ENCODE measurements around the gene LONP1. TPM values are rescaled to one million over a fixed set of nuclear protein-coding genes. Genes with fewer than 3 reads are reported as not detected.

LONP1 gene
- total RNA-seq, 1 experiment from 2014 or later: 113 TPM

DNA sequence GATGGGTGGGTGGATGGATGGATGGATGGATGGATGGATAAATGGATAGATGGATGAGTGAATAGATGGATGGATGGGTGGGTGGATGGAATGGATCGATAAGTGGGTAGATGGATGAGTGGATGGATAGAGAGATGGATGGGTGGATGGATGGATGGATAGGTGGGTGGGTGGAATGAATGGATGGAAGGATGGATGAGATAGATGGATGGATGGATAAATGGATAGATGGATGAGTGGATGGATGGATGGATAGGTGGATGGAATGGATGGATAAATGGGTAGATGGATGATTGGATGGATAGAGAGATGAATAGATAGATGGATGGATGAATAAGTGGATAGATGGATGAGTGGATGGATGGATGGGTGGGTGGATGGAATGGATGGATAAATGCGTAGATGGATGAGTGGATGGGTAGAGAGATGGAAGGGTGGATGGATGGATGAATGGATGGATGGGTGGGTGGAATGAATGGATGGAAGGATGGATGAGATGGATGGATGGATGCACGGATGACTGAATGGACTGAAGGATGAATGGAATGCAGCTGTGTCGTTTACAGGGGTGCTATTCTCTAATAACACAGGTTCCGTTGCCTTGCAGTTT, 42.8 kb upstream of the LONP1 start:
- Mint-ChIP-seq H3K27me3 (ENCODE audit: low read depth) (peaks cover 15% of the 10 kb centered on the region), H3K4me3 (no peak overlapping the region), H3K4me1 (no peaks in the 10 kb centered on the region), H3K36me3 (ENCODE audit: insufficient read depth in 1 of 3, low read depth in 3 of 3) (no peaks in the 10 kb centered on the region), H3K27ac (no peak overlapping the region), H3K9me3 (peaks cover 3% of the 10 kb centered on the region in 2 experiments; a peak in 2 of 5 replicates)
- no peak overlapping the region for H2BK120ac ChIP-seq (ENCODE audit: low read depth, low read length, poor library complexity, severe bottlenecking)
- no peak overlapping the region for H3K23ac ChIP-seq (ENCODE audit: insufficient read length, low read depth, low read length)
- no peak for DNase-seq
- H3K79me2 ChIP-seq (ENCODE audit: insufficient read depth, low read length): no peaks in the 10 kb centered on the region
- no peak overlapping the region for H4K91ac ChIP-seq (ENCODE audit: insufficient read length, low read depth, low read length)
- no peaks in the 10 kb centered on the region for H4K20me1 ChIP-seq (ENCODE audit: control insufficient read depth, insufficient read depth, insufficient read length)
- H3K9ac ChIP-seq (ENCODE audit: extremely low read depth, insufficient read length, low read length): no peak overlapping the region
- H2BK20ac ChIP-seq (ENCODE audit: low read depth, low read length, poor library complexity, severe bottlenecking): no peak overlapping the region
- TF ChIP-seq, protein P1, sequence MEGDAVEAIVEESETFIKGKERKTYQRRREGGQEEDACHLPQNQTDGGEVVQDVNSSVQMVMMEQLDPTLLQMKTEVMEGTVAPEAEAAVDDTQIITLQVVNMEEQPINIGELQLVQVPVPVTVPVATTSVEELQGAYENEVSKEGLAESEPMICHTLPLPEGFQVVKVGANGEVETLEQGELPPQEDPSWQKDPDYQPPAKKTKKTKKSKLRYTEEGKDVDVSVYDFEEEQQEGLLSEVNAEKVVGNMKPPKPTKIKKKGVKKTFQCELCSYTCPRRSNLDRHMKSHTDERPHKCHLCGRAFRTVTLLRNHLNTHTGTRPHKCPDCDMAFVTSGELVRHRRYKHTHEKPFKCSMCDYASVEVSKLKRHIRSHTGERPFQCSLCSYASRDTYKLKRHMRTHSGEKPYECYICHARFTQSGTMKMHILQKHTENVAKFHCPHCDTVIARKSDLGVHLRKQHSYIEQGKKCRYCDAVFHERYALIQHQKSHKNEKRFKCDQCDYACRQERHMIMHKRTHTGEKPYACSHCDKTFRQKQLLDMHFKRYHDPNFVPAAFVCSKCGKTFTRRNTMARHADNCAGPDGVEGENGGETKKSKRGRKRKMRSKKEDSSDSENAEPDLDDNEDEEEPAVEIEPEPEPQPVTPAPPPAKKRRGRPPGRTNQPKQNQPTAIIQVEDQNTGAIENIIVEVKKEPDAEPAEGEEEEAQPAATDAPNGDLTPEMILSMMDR (conservative IDR thresholded peaks at IDR 0.05): no peak
- no peak overlapping the region for H3T11ph ChIP-seq (ENCODE audit: low read length)
- no peak overlapping the region for H4K8ac ChIP-seq (replicated peaks; ENCODE audit: insufficient read length, low read depth, low read length)
- no peak overlapping the region for H2AFZ ChIP-seq (ENCODE audit: low read length)
- no peaks in the 10 kb centered on the region for H3K27me3 ChIP-seq (ENCODE audit: insufficient read depth, low read length)
- no peak overlapping the region for H2AK5ac ChIP-seq (ENCODE audit: insufficient read length, low read length)
- no peaks in the 10 kb centered on the region for H3K9me3 ChIP-seq (ENCODE audit: control insufficient read depth, low read depth, low read length)
- no peak overlapping the region for H3K4me2 ChIP-seq (ENCODE audit: insufficient read depth, insufficient read length, low read length)
- H3K4ac ChIP-seq (ENCODE audit: low read depth, low read length): no peak overlapping the region
- no peak overlapping the region for H4K5ac ChIP-seq (ENCODE audit: insufficient read length, low read depth, low read length)
- H2BK12ac ChIP-seq (ENCODE audit: insufficient read length, low read depth, low read length): no peak overlapping the region
- H3K23me2 ChIP-seq (ENCODE audit: insufficient read length, low read depth, low read length, poor library complexity, severe bottlenecking): no peaks in the 10 kb centered on the region
- H3K27ac ChIP-seq (ENCODE audit: insufficient read length, low read depth, low read length): no peak overlapping the region
- no peaks in the 10 kb centered on the region for H3K79me1 ChIP-seq (ENCODE audit: insufficient read depth, low read depth, low read length, poor library complexity, severe bottlenecking)
- H3K4me1 ChIP-seq (ENCODE audit: insufficient read depth, low read length): no peaks in the 10 kb centered on the region
- no peak overlapping the region for H3K18ac ChIP-seq (ENCODE audit: insufficient read length, low read depth, low read length)
- no peak overlapping the region for H3K14ac ChIP-seq (ENCODE audit: insufficient read depth, low read length)
- WGBS (ENCODE audit: extremely low coverage, insufficient read length, low lambda C conversion rate): 100% methylated on average over 2 of the region's 5 CpGs
- H2BK5ac ChIP-seq (ENCODE audit: insufficient read length, low read length): no peak overlapping the region
- H3K56ac ChIP-seq (ENCODE audit: insufficient read length, low read depth, low read length): no peak overlapping the region
- no peak overlapping the region for H2BK15ac ChIP-seq (ENCODE audit: low read depth, low read length)
